Central memory CD8-positive, alpha-beta T cell (primary cell): ENCODE data around the gene OPHN1.

ENCODE experiments used
- ATAC-seq: fragments of 150-1000 bp; cut with Tn5 transposase; replicated peaks from 2 replicates; pipeline ENCODE4 v1.10.0; 2022; ENCODE audit warnings: mild to moderate bottlenecking, moderate FRiP score, moderate number of reproducible peaks; ENCODE audit not compliant: poor library complexity, severe bottlenecking; ENCODE audit errors: extremely low read depth
- DNase-seq, 2 donors: peaks; one replicate each; pipeline ENCODE4 v3.0.0; 2021; ENCODE audit warnings: low spot score in 2 of 2
- H3K27ac Mint-ChIP-seq: one replicate; pipeline ENCODE4 v1.8.0; 2022; ENCODE audit warnings: low read depth, mild to moderate bottlenecking, moderate library complexity, mixed read lengths
- H3K27me3 Mint-ChIP-seq: one replicate; pipeline ENCODE4 v1.8.0; 2022; ENCODE audit warnings: mixed read lengths
- H3K36me3 Mint-ChIP-seq: one replicate; pipeline ENCODE4 v1.8.0; 2022; ENCODE audit warnings: mild to moderate bottlenecking, moderate library complexity, mixed read lengths; ENCODE audit not compliant: insufficient read depth
- H3K4me1 Mint-ChIP-seq: one replicate; pipeline ENCODE4 v1.8.0; 2022; ENCODE audit warnings: mixed read lengths
- H3K4me3 Mint-ChIP-seq: one replicate; pipeline ENCODE4 v1.8.0; 2022; ENCODE audit warnings: mild to moderate bottlenecking, moderate library complexity, mixed read lengths
- H3K9me3 Mint-ChIP-seq: one replicate; pipeline ENCODE4 v1.8.0; 2022; ENCODE audit warnings: mixed read lengths

The OPHN1 gene

GRCh38 chrX:68433155-68433980 lies at the start of gene OPHN1:
TSS of gene OPHN1 (minus strand) at chrX:68433495. CDS start at chrX:68433020, 475 bp downstream.
- peaks cover 57% of the 10 kb centered on the region for H3K27me3 Mint-ChIP-seq
- DNase-seq, result no peak
- H3K4me1 Mint-ChIP-seq, result peaks cover 6% of the 10 kb centered on the region
- H3K9me3 Mint-ChIP-seq, result no peaks in the 10 kb centered on the region
- ATAC-seq, result no peak
- H3K4me3 Mint-ChIP-seq, result peak within 1 kb of the TSS; percentile 64
- no peak within 1 kb of the TSS for H3K27ac Mint-ChIP-seq
- peaks cover 2% of the 10 kb centered on the region for H3K36me3 Mint-ChIP-seq

- Mint-ChIP-seq H3K36me3 (no peaks in the 10 kb centered on the region), H3K4me3 (no peak overlapping the region), H3K9me3 (no peaks in the 10 kb centered on the region)
Observed at GRCh38 chrX:68480969-68481368, 47.7 kb upstream of the OPHN1 start.

GRCh38 chrX:68464796-68465195 lies 31.5 kb upstream of the OPHN1 start:
- H3K36me3 Mint-ChIP-seq, result no peaks in the 10 kb centered on the region
- no peak for DNase-seq
- no peak overlapping the region for H3K4me3 Mint-ChIP-seq
- no peaks in the 10 kb centered on the region for H3K27me3 Mint-ChIP-seq
- no peaks in the 10 kb centered on the region for H3K9me3 Mint-ChIP-seq
- no peak for ATAC-seq
- no peaks in the 10 kb centered on the region for H3K4me1 Mint-ChIP-seq
- H3K27ac Mint-ChIP-seq, result no peak overlapping the region

More at GRCh38 chrX:68480969-68481368, 47.7 kb upstream of the OPHN1 start:
- no peak for ATAC-seq
- H3K27me3 Mint-ChIP-seq, result no peaks in the 10 kb centered on the region
- H3K4me1 Mint-ChIP-seq, result no peaks in the 10 kb centered on the region
- DNase-seq, result no peak
- no peak overlapping the region for H3K27ac Mint-ChIP-seq

GRCh38 chrX:68463880-68464279 lies 30.6 kb upstream of the OPHN1 start:
- no peaks in the 10 kb centered on the region for H3K27me3 Mint-ChIP-seq
- ATAC-seq (no peak), DNase-seq (no peak)
- no peaks in the 10 kb centered on the region for H3K4me1 Mint-ChIP-seq
- H3K9me3 Mint-ChIP-seq, result no peaks in the 10 kb centered on the region
- no peaks in the 10 kb centered on the region for H3K36me3 Mint-ChIP-seq
- H3K4me3 Mint-ChIP-seq, result no peak overlapping the region
- H3K27ac Mint-ChIP-seq, result no peak overlapping the region

GRCh38 chrX:68462653-68463052 lies 29.4 kb upstream of the OPHN1 start:
- H3K36me3 Mint-ChIP-seq, result no peaks in the 10 kb centered on the region
- DNase-seq (peak in 1 of 2 donors; percentile 11), ATAC-seq (no peak)

GRCh38 chrX:68462197-68462596 lies 28.9 kb upstream of the OPHN1 start:
- ATAC-seq (no peak), DNase-seq (no peak)
- Mint-ChIP-seq H3K27ac (no peak overlapping the region), H3K9me3 (no peaks in the 10 kb centered on the region), H3K27me3 (no peaks in the 10 kb centered on the region), H3K36me3 (no peaks in the 10 kb centered on the region), H3K4me1 (no peaks in the 10 kb centered on the region), H3K4me3 (no peak overlapping the region)

More at GRCh38 chrX:68462653-68463052, 29.4 kb upstream of the OPHN1 start:
- no peak overlapping the region for H3K27ac Mint-ChIP-seq
- H3K4me1 Mint-ChIP-seq, result no peaks in the 10 kb centered on the region
- H3K4me3 Mint-ChIP-seq, result no peak overlapping the region
- no peaks in the 10 kb centered on the region for H3K9me3 Mint-ChIP-seq
- H3K27me3 Mint-ChIP-seq, result no peaks in the 10 kb centered on the region

GRCh38 chrX:68461576-68461975 lies 28.3 kb upstream of the OPHN1 start:
- H3K27ac Mint-ChIP-seq, result no peak overlapping the region
- H3K9me3 Mint-ChIP-seq, result no peaks in the 10 kb centered on the region
- H3K4me1 Mint-ChIP-seq, result no peaks in the 10 kb centered on the region

GRCh38 chrX:68461093-68461492 lies 27.8 kb upstream of the OPHN1 start:
- H3K9me3 Mint-ChIP-seq, result no peaks in the 10 kb centered on the region
- DNase-seq, result no peak
- H3K36me3 Mint-ChIP-seq, result no peaks in the 10 kb centered on the region
- no peaks in the 10 kb centered on the region for H3K4me1 Mint-ChIP-seq
- H3K4me3 Mint-ChIP-seq, result no peak overlapping the region
- no peaks in the 10 kb centered on the region for H3K27me3 Mint-ChIP-seq
- no peak for ATAC-seq
- H3K27ac Mint-ChIP-seq, result no peak overlapping the region

More at GRCh38 chrX:68461576-68461975, 28.3 kb upstream of the OPHN1 start:
- H3K4me3 Mint-ChIP-seq, result no peak overlapping the region
- DNase-seq, result no peak
- ATAC-seq, result no peak
- H3K36me3 Mint-ChIP-seq, result no peaks in the 10 kb centered on the region
- no peaks in the 10 kb centered on the region for H3K27me3 Mint-ChIP-seq

- H3K27me3 Mint-ChIP-seq, result no peaks in the 10 kb centered on the region
- H3K36me3 Mint-ChIP-seq, result no peaks in the 10 kb centered on the region
- no peak for DNase-seq
- no peaks in the 10 kb centered on the region for H3K4me1 Mint-ChIP-seq
- H3K9me3 Mint-ChIP-seq, result no peaks in the 10 kb centered on the region
- H3K27ac Mint-ChIP-seq, result no peak overlapping the region
- no peak overlapping the region for H3K4me3 Mint-ChIP-seq
- no peak for ATAC-seq
Observed at GRCh38 chrX:68455151-68455510, 21.8 kb upstream of the OPHN1 start.

GRCh38 chrX:68454476-68455150 lies 21.3 kb upstream of the OPHN1 start:
- Mint-ChIP-seq H3K27ac (no peak overlapping the region), H3K36me3 (no peaks in the 10 kb centered on the region), H3K9me3 (no peaks in the 10 kb centered on the region), H3K4me3 (no peak overlapping the region), H3K4me1 (no peaks in the 10 kb centered on the region), H3K27me3 (no peaks in the 10 kb centered on the region)
- DNase-seq, result no peak
- ATAC-seq, result no peak

- H3K9me3 Mint-ChIP-seq, result no peaks in the 10 kb centered on the region
Observed at GRCh38 chrX:68451720-68452119, 18.4 kb upstream of the OPHN1 start.

GRCh38 chrX:68443155-68443868 lies 10.0 kb upstream of the OPHN1 start:
- H3K36me3 Mint-ChIP-seq, result peaks cover 2% of the 10 kb centered on the region
- no peak overlapping the region for H3K4me3 Mint-ChIP-seq
- peaks cover 6% of the 10 kb centered on the region for H3K4me1 Mint-ChIP-seq
- no peaks in the 10 kb centered on the region for H3K27me3 Mint-ChIP-seq
- peak; percentile 58 for ATAC-seq
- H3K9me3 Mint-ChIP-seq, result no peaks in the 10 kb centered on the region
- DNase-seq, result no peak
- H3K27ac Mint-ChIP-seq, result no peak overlapping the region

More at GRCh38 chrX:68451720-68452119, 18.4 kb upstream of the OPHN1 start:
- H3K27ac Mint-ChIP-seq, result no peak overlapping the region
- DNase-seq, result no peak
- H3K4me3 Mint-ChIP-seq, result no peak overlapping the region
- no peaks in the 10 kb centered on the region for H3K4me1 Mint-ChIP-seq
- no peaks in the 10 kb centered on the region for H3K36me3 Mint-ChIP-seq
- H3K27me3 Mint-ChIP-seq, result no peaks in the 10 kb centered on the region
- no peak for ATAC-seq
